ENCODE measurements around the gene DNAJC28. TPM values are rescaled to one million over a fixed set of nuclear protein-coding genes. Genes with fewer than 3 reads are reported as not detected.
"Not testable (repeated sequence)": the region's sequence is repeated elsewhere in the genome, so short reads cannot be mapped to it uniquely, and the experiment has no call there.

DNAJC28 gene
- total RNA-seq, 1 donor from 2014 or later, result 2.7 TPM

DNA sequence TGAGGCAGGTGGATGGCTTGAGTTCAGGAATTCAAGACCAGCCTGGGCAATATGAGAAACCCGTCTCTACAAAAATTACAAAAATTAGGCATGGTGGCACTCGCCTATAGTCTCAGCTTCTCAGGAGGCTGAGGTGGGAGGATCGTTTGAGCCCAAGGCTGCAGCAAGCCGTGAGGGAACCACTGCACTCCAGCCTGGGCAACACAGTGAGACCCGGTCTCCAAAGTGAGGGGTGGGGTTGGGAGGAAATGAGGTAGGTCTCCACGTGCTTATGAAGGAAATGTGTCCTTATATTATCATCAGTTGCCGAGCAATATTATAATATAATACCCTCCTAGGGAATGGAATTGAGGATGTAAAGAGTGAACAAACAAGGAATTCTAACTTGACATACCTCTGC is 14.4 kb downstream of the DNAJC28 start:
- no peaks in the 10 kb centered on the region for H3K27me3 Mint-ChIP-seq (ENCODE audit: low read depth)
- TF ChIP-seq, protein P1, sequence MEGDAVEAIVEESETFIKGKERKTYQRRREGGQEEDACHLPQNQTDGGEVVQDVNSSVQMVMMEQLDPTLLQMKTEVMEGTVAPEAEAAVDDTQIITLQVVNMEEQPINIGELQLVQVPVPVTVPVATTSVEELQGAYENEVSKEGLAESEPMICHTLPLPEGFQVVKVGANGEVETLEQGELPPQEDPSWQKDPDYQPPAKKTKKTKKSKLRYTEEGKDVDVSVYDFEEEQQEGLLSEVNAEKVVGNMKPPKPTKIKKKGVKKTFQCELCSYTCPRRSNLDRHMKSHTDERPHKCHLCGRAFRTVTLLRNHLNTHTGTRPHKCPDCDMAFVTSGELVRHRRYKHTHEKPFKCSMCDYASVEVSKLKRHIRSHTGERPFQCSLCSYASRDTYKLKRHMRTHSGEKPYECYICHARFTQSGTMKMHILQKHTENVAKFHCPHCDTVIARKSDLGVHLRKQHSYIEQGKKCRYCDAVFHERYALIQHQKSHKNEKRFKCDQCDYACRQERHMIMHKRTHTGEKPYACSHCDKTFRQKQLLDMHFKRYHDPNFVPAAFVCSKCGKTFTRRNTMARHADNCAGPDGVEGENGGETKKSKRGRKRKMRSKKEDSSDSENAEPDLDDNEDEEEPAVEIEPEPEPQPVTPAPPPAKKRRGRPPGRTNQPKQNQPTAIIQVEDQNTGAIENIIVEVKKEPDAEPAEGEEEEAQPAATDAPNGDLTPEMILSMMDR (conservative IDR thresholded peaks at IDR 0.05), result no peak
- H3K4me1 Mint-ChIP-seq, result peaks cover 20% of the 10 kb centered on the region
- no peak for DNase-seq (ENCODE audit: low read depth, low spot score)
- peak overlapping the region; percentile 81 for H3K4me3 Mint-ChIP-seq
- H3K9me3 Mint-ChIP-seq, result peaks cover 5% of the 10 kb centered on the region
- H3K27ac Mint-ChIP-seq (ENCODE audit: unreplicated experiment), result no peak overlapping the region
- peaks cover 7% of the 10 kb centered on the region for H3K36me3 Mint-ChIP-seq (ENCODE audit: low read depth)

DNA sequence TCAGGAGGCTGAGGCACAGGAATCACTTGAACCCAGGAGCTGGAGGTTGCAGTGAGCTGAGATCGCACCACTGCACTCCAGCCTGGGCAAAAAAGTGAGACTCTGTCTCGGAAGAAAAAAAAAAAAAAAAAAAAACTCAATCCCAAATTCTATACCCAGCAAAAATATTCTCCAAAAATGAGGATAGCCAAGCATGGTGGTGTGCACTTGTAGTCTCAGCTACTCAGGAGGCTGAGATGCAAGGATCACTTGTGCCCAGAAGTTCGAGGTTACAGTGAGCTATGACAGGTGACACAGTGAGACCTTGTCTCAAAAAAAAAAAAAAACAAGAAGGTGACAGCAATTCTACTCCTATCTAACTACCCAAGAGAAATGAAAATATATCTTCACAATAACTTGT is 18.2 kb downstream of the DNAJC28 start:
- Mint-ChIP-seq H3K4me3 (no peak overlapping the region), H3K9me3 (peaks cover 5% of the 10 kb centered on the region), H3K27me3 (ENCODE audit: low read depth) (no peaks in the 10 kb centered on the region), H3K36me3 (ENCODE audit: low read depth) (peaks cover 7% of the 10 kb centered on the region), H3K4me1 (peaks cover 2% of the 10 kb centered on the region), H3K27ac (ENCODE audit: unreplicated experiment) (no peak overlapping the region)
- TF ChIP-seq, protein P1 (conservative IDR thresholded peaks at IDR 0.05), result no peak
- no peak for DNase-seq (ENCODE audit: low read depth, low spot score)

DNA sequence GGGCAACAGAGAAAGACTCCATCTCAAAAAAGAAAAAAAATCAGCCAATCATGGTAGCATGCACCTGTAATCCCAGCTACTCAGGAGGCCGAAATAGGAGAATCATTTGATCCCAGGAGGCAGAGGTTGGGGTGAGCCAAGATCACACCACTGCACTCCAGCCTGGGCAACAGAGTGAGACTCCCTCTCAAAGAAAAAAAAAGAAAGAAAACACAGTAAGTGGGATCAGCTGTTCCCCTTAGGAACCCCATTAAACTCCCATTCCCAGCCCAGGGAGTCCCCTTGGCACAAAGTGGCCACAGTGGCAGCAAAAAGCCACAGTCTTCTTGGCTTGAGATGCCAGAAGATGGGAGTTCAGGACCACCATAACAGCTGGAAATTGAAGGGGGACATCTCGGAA is 20.8 kb downstream of the DNAJC28 start:
- no peaks in the 10 kb centered on the region for H3K4me1 Mint-ChIP-seq
- DNase-seq (ENCODE audit: low read depth, low spot score), result no peak
- H3K4me3 Mint-ChIP-seq, result no peak overlapping the region
- TF ChIP-seq, protein P1 (conservative IDR thresholded peaks at IDR 0.05), result no peak
- peaks cover 5% of the 10 kb centered on the region for H3K9me3 Mint-ChIP-seq
- H3K27me3 Mint-ChIP-seq (ENCODE audit: low read depth), result no peaks in the 10 kb centered on the region
- peaks cover 7% of the 10 kb centered on the region for H3K36me3 Mint-ChIP-seq (ENCODE audit: low read depth)
- no peak overlapping the region for H3K27ac Mint-ChIP-seq (ENCODE audit: unreplicated experiment)

DNA sequence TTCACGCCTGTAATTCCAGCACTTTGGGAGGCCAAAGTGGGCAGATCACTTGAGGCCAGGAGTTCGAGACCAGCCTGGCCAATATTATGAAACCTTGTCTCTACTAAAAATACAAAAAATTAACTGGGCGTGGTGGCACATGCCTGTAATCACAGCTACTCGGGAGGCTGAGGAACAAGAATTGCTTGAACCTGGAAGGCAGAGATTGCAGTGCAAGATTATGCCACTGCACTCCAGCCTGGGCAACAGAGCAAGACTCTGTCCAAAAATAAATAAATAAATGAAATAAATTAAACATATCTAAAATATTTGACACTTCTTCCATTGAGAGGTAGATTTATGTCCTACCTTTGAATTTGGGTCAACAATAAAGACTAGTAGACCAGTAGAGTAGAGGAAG is 22.3 kb downstream of the DNAJC28 start:
- not testable (repeated sequence) for DNase-seq (ENCODE audit: low read depth, low spot score)

DNA sequence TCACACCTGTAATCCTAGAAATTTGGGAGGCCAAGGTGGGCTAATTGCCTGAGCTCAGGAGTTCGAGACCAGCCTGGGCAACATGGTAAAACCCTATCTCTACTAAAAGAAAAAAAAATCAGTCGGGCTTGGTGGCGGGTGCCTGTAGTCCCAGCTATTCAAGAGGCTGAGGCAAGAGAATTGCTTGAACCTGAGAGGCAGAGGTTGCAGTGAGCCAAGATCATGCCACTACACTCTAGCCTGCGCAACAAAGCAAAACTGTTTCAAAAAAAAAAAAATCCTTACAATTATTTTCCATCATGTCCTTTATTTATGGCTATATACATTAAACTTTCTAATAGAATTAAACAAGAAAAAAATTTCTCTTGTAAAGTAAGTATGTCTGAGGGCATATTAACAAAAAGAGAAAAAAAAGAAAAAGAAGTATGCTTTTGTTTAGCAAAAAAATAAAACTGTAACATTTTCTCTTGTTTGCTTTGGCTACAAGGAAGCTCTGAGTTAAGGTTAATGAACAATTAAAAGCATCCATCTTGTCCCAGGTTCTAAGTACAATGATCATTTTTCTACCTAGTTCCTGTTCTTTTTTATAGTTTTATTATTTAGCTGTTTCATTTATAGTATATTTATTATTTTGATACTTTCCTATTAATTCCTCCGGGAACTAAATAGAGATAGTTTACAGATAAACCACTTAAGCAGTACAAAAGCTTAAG is 29.8 kb downstream of the DNAJC28 start:
- Mint-ChIP-seq H3K4me1 (no peaks in the 10 kb centered on the region), H3K4me3 (no peak overlapping the region), H3K36me3 (ENCODE audit: low read depth) (no peaks in the 10 kb centered on the region), H3K27ac (ENCODE audit: unreplicated experiment) (no peak overlapping the region), H3K9me3 (no peaks in the 10 kb centered on the region), H3K27me3 (ENCODE audit: low read depth) (no peaks in the 10 kb centered on the region)
- TF ChIP-seq, protein P1 (conservative IDR thresholded peaks at IDR 0.05), result no peak
- no peak for DNase-seq (ENCODE audit: low read depth, low spot score)

More for the DNA sequence above, 22.3 kb downstream of the DNAJC28 start:
- not testable (repeated sequence) for H3K4me3 Mint-ChIP-seq; H3K4me1 Mint-ChIP-seq; H3K27ac Mint-ChIP-seq (ENCODE audit: unreplicated experiment); H3K9me3 Mint-ChIP-seq; H3K36me3 Mint-ChIP-seq (ENCODE audit: low read depth); H3K27me3 Mint-ChIP-seq (ENCODE audit: low read depth)

DNA sequence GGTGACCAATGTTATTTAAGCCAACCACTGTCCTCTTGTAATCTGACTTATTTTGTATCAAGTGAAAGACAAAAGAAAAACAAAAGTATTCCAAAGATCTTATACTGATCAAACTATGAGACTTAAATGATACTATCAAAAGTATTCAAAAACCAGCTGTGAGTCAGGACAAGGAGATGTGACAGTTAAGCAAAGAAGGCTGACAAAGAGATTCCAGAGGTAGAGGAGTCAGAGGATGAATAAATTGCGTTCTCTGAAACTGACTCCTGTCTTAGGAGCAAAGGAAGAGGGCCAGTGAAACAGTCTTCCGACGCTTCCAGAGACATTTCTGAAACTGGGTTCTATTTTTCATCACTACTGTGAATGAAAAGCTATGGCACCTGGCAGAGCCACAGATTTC is 32.7 kb downstream of the DNAJC28 start:
- no peak overlapping the region for H3K27ac Mint-ChIP-seq (ENCODE audit: unreplicated experiment)
- DNase-seq (ENCODE audit: low read depth, low spot score), result no peak
- TF ChIP-seq, protein P1 (conservative IDR thresholded peaks at IDR 0.05), result no peak
- no peaks in the 10 kb centered on the region for H3K4me1 Mint-ChIP-seq
- no peaks in the 10 kb centered on the region for H3K27me3 Mint-ChIP-seq (ENCODE audit: low read depth)
- no peak overlapping the region for H3K4me3 Mint-ChIP-seq
- H3K36me3 Mint-ChIP-seq (ENCODE audit: low read depth), result no peaks in the 10 kb centered on the region
- no peaks in the 10 kb centered on the region for H3K9me3 Mint-ChIP-seq
